Smooth muscle cell (in vitro differentiated cells): Measurements from ENCODE around the gene GZMH. TPM values are rescaled to one million over a fixed set of nuclear protein-coding genes. Genes with fewer than 3 reads are reported as not detected.

Experiments
- DNase-seq: peaks from one replicate; lab custom pipeline; 2025; ENCODE audit not compliant: unreplicated experiment; lab: John Stamatoyannopoulos, UW
- H2AFZ ChIP-seq: fragments of 200-600 bp; sonication (generic); 2 replicates; pipeline ENCODE4 v1.6.0; 2016; ENCODE audit warnings: antibody characterized with exemption, low read depth, mild to moderate bottlenecking
- H3F3A ChIP-seq: fragments of 200-600 bp; sonication (generic); 2 replicates; pipeline ENCODE4 v1.6.0; 2017; ENCODE audit warnings: antibody characterized with exemption, low read depth
- H3K27ac ChIP-seq: fragments of 200-600 bp; sonication (generic); 2 replicates; pipeline ENCODE4 v1.5.1; 2016; ENCODE audit warnings: low read depth, mild to moderate bottlenecking
- H3K27me3 ChIP-seq: fragments of 200-600 bp; sonication (generic); 2 replicates; pipeline ENCODE4 v1.6.1; 2016; ENCODE audit warnings: low read depth, mild to moderate bottlenecking
- H3K36me3 ChIP-seq: fragments of 200-600 bp; sonication (generic); 2 replicates; pipeline ENCODE4 v1.5.1; 2016; ENCODE audit warnings: low read depth
- H3K4me1 ChIP-seq: fragments of 200-600 bp; sonication (generic); 2 replicates; pipeline ENCODE4 v1.5.1; 2016; ENCODE audit warnings: low read depth
- H3K4me2 ChIP-seq: fragments of 200-600 bp; sonication (generic); 2 replicates; pipeline ENCODE4 v1.6.0; 2016; ENCODE audit warnings: mild to moderate bottlenecking
- H3K4me3 ChIP-seq: fragments of 200-600 bp; sonication (generic); 2 replicates; pipeline ENCODE4 v1.5.1; 2016; ENCODE audit warnings: mild to moderate bottlenecking
- H3K79me2 ChIP-seq: fragments of 200-600 bp; sonication (generic); 2 replicates; pipeline ENCODE4 v1.6.0; 2016; ENCODE audit warnings: low read depth, mild to moderate bottlenecking
- H3K9ac ChIP-seq: fragments of 200-600 bp; sonication (generic); 2 replicates; pipeline ENCODE4 v1.6.0; 2016; ENCODE audit warnings: low read depth
- H3K9me3 ChIP-seq: fragments of 200-600 bp; sonication (generic); replicated peaks from 2 replicates; pipeline ENCODE4 v1.5.1; 2016; ENCODE audit warnings: low read depth
- H4K20me1 ChIP-seq: fragments of 200-600 bp; sonication (generic); 2 replicates; pipeline ENCODE4 v1.6.0; 2016; ENCODE audit warnings: low read depth
- WGBS: methylation state at CpG from one replicate; pipeline ENCODE4 v1.1.7; 2016; ENCODE audit warnings: low lambda C conversion rate; 5-methylcytosine and 5-hydroxymethylcytosine counted together
- polyA plus RNA-seq: library from polyadenylated mRNA; unstranded; fragments of >200 nt; fragmentation: Nextera tagmentation; extraction: Ambion mirVana; gene quantifications from 2 replicates; pipeline ENCODE4 v1.2.1, GENCODE V29; 2016
- total RNA-seq: library from RNA; depleted of rRNA; stranded (reverse); fragments of >200 nt; gene quantifications from 2 replicates; pipeline ENCODE4 v1.2.3, GENCODE V29; 2014
- TF ChIP-seq, protein P1 (sequence below): fragments of 200-600 bp; sonication (generic); IDR thresholded peaks from 2 replicates; pipeline ENCODE4 v1.5.1; 2017; ENCODE audit warnings: borderline replicate concordance, mild to moderate bottlenecking, antibody characterized with exemption; ENCODE audit not compliant: insufficient read depth, poor library complexity, severe bottlenecking

GZMH gene
- total and polyA plus RNA-seq, 2 experiments from 2014 or later = not detected

DNA sequence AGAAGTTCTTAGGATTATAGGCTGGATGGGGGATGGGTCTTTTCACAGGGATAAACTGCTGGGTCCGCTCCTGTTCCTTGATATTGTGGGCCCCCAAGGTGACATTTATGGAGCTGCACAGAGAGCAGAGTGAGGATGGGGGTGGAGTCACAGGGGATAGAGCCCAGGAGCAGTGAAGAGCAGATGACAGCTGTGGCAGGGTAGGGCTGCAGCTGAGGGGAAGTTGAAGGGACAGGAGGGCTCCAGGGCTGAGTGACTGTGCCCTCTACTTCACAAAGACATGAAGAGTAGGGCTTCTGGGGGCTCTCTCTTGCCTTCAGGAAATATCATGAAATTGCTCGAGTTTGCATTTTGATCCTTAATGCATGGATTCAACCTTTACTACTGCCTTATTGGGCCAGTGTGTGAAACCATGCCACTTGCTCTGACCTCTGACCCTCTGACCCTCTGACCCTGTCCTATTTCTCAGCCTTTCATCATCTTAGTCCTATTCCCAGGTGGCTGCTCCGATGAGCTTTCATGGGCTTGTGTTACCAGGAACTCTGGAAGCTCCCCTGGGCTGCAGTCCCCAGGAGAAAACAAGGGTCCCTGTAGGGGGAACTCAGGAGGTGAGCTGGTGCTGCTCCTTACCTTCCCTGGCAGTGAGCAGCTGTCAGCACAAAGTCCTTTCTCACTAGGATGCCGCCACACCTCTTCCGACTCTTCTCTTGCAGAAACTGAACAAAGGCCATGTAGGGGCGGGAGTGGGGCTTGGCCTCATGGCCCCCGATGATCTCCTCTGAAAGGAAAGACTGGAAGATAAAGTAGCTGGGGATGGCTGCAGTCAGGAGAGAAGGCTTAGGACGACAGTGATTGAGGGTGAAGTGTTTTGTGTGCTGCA, 1.6 kb downstream of the GZMH start:
- Histone ChIP-seq H2AFZ (no peak overlapping the region), H3K4me2 (no peak overlapping the region), H3K27ac (no peak overlapping the region), H3K79me2 (no peaks in the 10 kb centered on the region), H3F3A (no peaks in the 10 kb centered on the region), H3K9ac (no peak overlapping the region), H3K36me3 (no peaks in the 10 kb centered on the region), H3K4me1 (no peaks in the 10 kb centered on the region), H3K9me3 (no peaks in the 10 kb centered on the region), H3K4me3 (no peak overlapping the region), H3K27me3 (no peaks in the 10 kb centered on the region), H4K20me1 (no peaks in the 10 kb centered on the region)
- 77% methylated on average over 8 of the region's 8 CpGs for WGBS
- TF ChIP-seq, protein P1, sequence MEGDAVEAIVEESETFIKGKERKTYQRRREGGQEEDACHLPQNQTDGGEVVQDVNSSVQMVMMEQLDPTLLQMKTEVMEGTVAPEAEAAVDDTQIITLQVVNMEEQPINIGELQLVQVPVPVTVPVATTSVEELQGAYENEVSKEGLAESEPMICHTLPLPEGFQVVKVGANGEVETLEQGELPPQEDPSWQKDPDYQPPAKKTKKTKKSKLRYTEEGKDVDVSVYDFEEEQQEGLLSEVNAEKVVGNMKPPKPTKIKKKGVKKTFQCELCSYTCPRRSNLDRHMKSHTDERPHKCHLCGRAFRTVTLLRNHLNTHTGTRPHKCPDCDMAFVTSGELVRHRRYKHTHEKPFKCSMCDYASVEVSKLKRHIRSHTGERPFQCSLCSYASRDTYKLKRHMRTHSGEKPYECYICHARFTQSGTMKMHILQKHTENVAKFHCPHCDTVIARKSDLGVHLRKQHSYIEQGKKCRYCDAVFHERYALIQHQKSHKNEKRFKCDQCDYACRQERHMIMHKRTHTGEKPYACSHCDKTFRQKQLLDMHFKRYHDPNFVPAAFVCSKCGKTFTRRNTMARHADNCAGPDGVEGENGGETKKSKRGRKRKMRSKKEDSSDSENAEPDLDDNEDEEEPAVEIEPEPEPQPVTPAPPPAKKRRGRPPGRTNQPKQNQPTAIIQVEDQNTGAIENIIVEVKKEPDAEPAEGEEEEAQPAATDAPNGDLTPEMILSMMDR = no peak
- DNase-seq = no peak

DNA sequence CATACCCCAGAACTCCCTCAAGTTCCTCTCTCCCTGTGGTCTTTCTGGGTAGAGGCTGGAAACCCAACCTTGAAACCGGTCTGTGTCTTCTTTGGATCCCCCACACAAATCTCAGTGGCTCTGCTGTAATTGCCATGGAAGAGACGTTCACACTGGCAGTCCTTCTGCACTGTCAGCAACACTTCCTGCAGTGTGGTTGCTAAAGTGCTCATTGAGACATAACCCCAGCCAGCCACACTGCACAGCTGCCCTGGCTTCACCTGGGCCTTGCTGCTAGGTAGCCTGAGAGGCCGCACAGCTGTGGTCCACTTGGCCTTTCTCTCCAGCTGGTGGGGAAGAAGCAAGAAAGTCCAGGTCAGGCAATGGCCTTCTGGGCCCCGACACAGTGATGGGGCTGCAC, 2.4 kb downstream of the GZMH start:
- H3K9ac ChIP-seq = no peak overlapping the region
- H3K36me3 ChIP-seq = no peaks in the 10 kb centered on the region
- no peaks in the 10 kb centered on the region for H3F3A ChIP-seq
- no peak overlapping the region for H2AFZ ChIP-seq
- H3K4me2 ChIP-seq = no peak overlapping the region
- H3K79me2 ChIP-seq = no peaks in the 10 kb centered on the region
- TF ChIP-seq, protein P1 = no peak
- H3K4me1 ChIP-seq = no peaks in the 10 kb centered on the region
- no peaks in the 10 kb centered on the region for H3K9me3 ChIP-seq
- 81% methylated on average over 4 of the region's 4 CpGs for WGBS
- H3K27me3 ChIP-seq = no peaks in the 10 kb centered on the region
- H3K4me3 ChIP-seq = no peak overlapping the region
- DNase-seq = no peak
- H3K27ac ChIP-seq = no peak overlapping the region
- no peaks in the 10 kb centered on the region for H4K20me1 ChIP-seq

DNA sequence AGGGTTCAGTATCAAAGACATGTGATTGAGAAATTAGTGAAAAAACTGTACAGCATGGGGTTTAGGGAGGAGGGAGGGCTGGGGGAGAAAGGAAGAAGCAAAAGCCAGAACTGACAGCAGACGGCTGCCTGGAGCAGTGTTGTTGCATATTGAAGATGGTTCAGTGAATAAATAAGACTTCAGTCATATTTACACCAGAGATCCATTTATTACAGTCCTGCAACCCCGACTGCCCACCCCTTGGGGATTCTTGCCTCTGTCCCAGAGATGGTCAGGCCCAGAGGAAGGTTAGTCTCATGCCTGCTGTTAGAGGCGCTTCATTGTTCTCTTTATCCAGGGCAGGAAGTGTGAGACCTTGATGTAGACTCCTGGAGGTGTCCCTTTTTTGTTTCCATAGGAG, 3.2 kb downstream of the GZMH start:
- no peak overlapping the region for H3K27ac ChIP-seq
- 70% methylated on average over 3 of the region's 3 CpGs for WGBS

More for the DNA sequence above, 3.2 kb downstream of the GZMH start:
- no peak for DNase-seq
- H3F3A ChIP-seq = no peaks in the 10 kb centered on the region
- no peak overlapping the region for H3K4me3 ChIP-seq
- no peaks in the 10 kb centered on the region for H3K36me3 ChIP-seq
- no peaks in the 10 kb centered on the region for H3K79me2 ChIP-seq
- no peak overlapping the region for H2AFZ ChIP-seq
- H3K4me1 ChIP-seq = no peaks in the 10 kb centered on the region
- no peak overlapping the region for H3K9ac ChIP-seq
- H4K20me1 ChIP-seq = no peaks in the 10 kb centered on the region
- H3K4me2 ChIP-seq = no peak overlapping the region
- H3K27me3 ChIP-seq = no peaks in the 10 kb centered on the region
- H3K9me3 ChIP-seq = no peaks in the 10 kb centered on the region
- TF ChIP-seq, protein P1 = no peak
